ENCODE results near the gene ITPK1.

Gene ITPK1

GRCh38 chr14:92917041-92917940 is 198.4 kb downstream of the ITPK1 start:
- DNase-seq (ENCODE audit: insufficient read length) (no peak), FAIRE-seq (no peak)
- no peak for TF ChIP-seq TAF1 (IDR thresholded peaks at IDR 0.05; ENCODE audit: borderline replicate concordance, low read depth, low read length)

GRCh38 chr14:92916201-92916600 is 199.5 kb downstream of the ITPK1 start:
- no peak for TF ChIP-seq POLR2AphosphoS5 (IDR thresholded peaks at IDR 0.05; ENCODE audit: low read depth, low read length)
- no peak for TF ChIP-seq POLR2A (IDR thresholded peaks at IDR 0.05; ENCODE audit: low read depth, low read length)
- no peak for TF ChIP-seq TAF1 (IDR thresholded peaks at IDR 0.05; ENCODE audit: borderline replicate concordance, low read depth, low read length)
- no peak for DNase-seq (ENCODE audit: insufficient read length)
- no peak for FAIRE-seq

GRCh38 chr14:92914087-92914656 is 201.6 kb downstream of the ITPK1 start:
- no peak for TF ChIP-seq POLR2AphosphoS5 (IDR thresholded peaks at IDR 0.05; ENCODE audit: low read depth, low read length)
- no peak for TF ChIP-seq TAF1 (IDR thresholded peaks at IDR 0.05; ENCODE audit: borderline replicate concordance, low read depth, low read length)
- no peak for TF ChIP-seq POLR2A (IDR thresholded peaks at IDR 0.05; ENCODE audit: low read depth, low read length)
- FAIRE-seq, result no peak
- no peak for DNase-seq (ENCODE audit: insufficient read length)

- TF ChIP-seq POLR2A (IDR thresholded peaks at IDR 0.05; ENCODE audit: low read depth, low read length) (no peak), POLR2AphosphoS5 (IDR thresholded peaks at IDR 0.05; ENCODE audit: low read depth, low read length) (no peak), TAF1 (IDR thresholded peaks at IDR 0.05; ENCODE audit: borderline replicate concordance, low read depth, low read length) (no peak)
- FAIRE-seq (no peak), DNase-seq (ENCODE audit: insufficient read length) (no peak)
Measured at GRCh38 chr14:92907316-92907911, 208.3 kb downstream of the ITPK1 start.

- FAIRE-seq (no peak), DNase-seq (ENCODE audit: insufficient read length) (no peak)
- TF ChIP-seq POLR2A (IDR thresholded peaks at IDR 0.05; ENCODE audit: low read depth, low read length) (no peak), POLR2AphosphoS5 (IDR thresholded peaks at IDR 0.05; ENCODE audit: low read depth, low read length) (no peak), TAF1 (IDR thresholded peaks at IDR 0.05; ENCODE audit: borderline replicate concordance, low read depth, low read length) (no peak)
Measured at GRCh38 chr14:92906823-92907222, 208.9 kb downstream of the ITPK1 start.

- no peak for FAIRE-seq
- TF ChIP-seq POLR2A (IDR thresholded peaks at IDR 0.05; ENCODE audit: low read depth, low read length) (no peak), POLR2AphosphoS5 (IDR thresholded peaks at IDR 0.05; ENCODE audit: low read depth, low read length) (no peak)
- no peak for DNase-seq (ENCODE audit: insufficient read length)
Measured at GRCh38 chr14:92906420-92906819, 209.3 kb downstream of the ITPK1 start.

- FAIRE-seq (no peak), DNase-seq (ENCODE audit: insufficient read length) (no peak)
- TF ChIP-seq POLR2AphosphoS5 (IDR thresholded peaks at IDR 0.05; ENCODE audit: low read depth, low read length) (no peak), POLR2A (IDR thresholded peaks at IDR 0.05; ENCODE audit: low read depth, low read length) (no peak), TAF1 (IDR thresholded peaks at IDR 0.05; ENCODE audit: borderline replicate concordance, low read depth, low read length) (no peak)
Measured at GRCh38 chr14:92905667-92906066, 210.1 kb downstream of the ITPK1 start.

DNA sequence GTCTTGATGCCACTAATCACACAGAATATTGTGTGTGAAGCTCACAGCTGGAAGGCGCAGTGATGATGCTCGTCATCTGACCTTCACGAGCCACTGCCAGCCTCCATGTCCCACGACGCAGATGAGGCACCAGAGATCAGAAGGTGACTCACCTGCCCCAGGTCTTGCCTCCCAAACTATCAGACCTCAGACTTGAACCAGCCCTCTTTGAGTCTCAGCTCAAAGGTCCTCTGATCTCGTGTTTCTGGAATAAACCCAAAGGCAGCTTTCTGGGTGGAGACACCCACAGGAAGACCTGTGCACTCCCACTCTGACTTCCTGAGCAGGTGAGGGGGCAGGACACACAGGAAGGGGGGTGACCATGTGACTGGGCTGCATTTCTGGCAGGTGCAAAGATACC is 212.4 kb downstream of the ITPK1 start:
- TF ChIP-seq POLR2AphosphoS5 (IDR thresholded peaks at IDR 0.05; ENCODE audit: low read depth, low read length), result no peak
- TF ChIP-seq TAF1 (IDR thresholded peaks at IDR 0.05; ENCODE audit: borderline replicate concordance, low read depth, low read length), result no peak
- TF ChIP-seq POLR2A (IDR thresholded peaks at IDR 0.05; ENCODE audit: low read depth, low read length), result no peak
- no peak for DNase-seq (ENCODE audit: insufficient read length)
- no peak for FAIRE-seq

- no peak for FAIRE-seq
- no peak for DNase-seq (ENCODE audit: insufficient read length)
- TF ChIP-seq POLR2A (IDR thresholded peaks at IDR 0.05; ENCODE audit: low read depth, low read length) (no peak), TAF1 (IDR thresholded peaks at IDR 0.05; ENCODE audit: borderline replicate concordance, low read depth, low read length) (no peak), POLR2AphosphoS5 (IDR thresholded peaks at IDR 0.05; ENCODE audit: low read depth, low read length) (no peak)
Measured at GRCh38 chr14:92902726-92903125, 213.0 kb downstream of the ITPK1 start.

- DNase-seq (ENCODE audit: insufficient read length) (no peak), FAIRE-seq (no peak)
- no peak for TF ChIP-seq TAF1 (IDR thresholded peaks at IDR 0.05; ENCODE audit: borderline replicate concordance, low read depth, low read length)
- TF ChIP-seq POLR2AphosphoS5 (IDR thresholded peaks at IDR 0.05; ENCODE audit: low read depth, low read length), result no peak
- TF ChIP-seq POLR2A (IDR thresholded peaks at IDR 0.05; ENCODE audit: low read depth, low read length), result no peak
Measured at GRCh38 chr14:92902191-92902590, 213.5 kb downstream of the ITPK1 start.

- TF ChIP-seq POLR2AphosphoS5 (IDR thresholded peaks at IDR 0.05; ENCODE audit: low read depth, low read length) (no peak), POLR2A (IDR thresholded peaks at IDR 0.05; ENCODE audit: low read depth, low read length) (no peak), TAF1 (IDR thresholded peaks at IDR 0.05; ENCODE audit: borderline replicate concordance, low read depth, low read length) (no peak)
- DNase-seq (ENCODE audit: insufficient read length), result no peak
- FAIRE-seq, result no peak
Measured at GRCh38 chr14:92900660-92901059, 215.1 kb downstream of the ITPK1 start.

Data from GM12892 (cell line).